ENCODE measurements around the gene KRTAP12-2.

DNA sequence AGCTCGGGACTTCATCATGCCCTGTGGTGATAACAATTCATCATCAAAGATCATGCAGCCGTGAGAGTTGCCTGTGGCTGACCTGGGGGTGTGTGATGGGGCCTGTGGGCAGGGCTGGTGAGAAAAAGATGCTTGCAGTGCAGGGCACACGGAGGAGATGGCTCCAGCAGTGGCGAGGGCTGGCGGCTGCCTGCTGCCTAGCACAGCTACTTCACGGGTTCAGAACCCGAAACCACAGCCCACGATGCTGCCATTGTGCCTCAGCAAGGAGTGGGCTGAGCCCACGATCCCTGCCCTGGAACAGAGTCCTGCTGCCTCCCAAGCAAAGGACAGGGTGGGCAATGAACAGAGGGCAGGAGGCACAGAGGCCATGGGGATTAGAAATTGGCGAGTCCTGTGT lies 40.5 kb downstream of the KRTAP12-2 start:
- TF ChIP-seq SMAD1 (IDR thresholded peaks at IDR 0.05; ENCODE audit: low read depth, partially characterized antibody) (no peak), ATF7 (IDR thresholded peaks at IDR 0.05; ENCODE audit: low read depth) (no peak)
